Colon (tissue), 2 donors: ENCODE results near the gene PRKAA2.

Source experiments
- FAIRE-seq: peaks from 2 replicates; lab custom pipeline; 2012; peaks lifted over from hg19 to GRCh38; lab: Jason Lieb, UNC
- donor health status: control.
- donor health status: control.

The PRKAA2 gene

DNA sequence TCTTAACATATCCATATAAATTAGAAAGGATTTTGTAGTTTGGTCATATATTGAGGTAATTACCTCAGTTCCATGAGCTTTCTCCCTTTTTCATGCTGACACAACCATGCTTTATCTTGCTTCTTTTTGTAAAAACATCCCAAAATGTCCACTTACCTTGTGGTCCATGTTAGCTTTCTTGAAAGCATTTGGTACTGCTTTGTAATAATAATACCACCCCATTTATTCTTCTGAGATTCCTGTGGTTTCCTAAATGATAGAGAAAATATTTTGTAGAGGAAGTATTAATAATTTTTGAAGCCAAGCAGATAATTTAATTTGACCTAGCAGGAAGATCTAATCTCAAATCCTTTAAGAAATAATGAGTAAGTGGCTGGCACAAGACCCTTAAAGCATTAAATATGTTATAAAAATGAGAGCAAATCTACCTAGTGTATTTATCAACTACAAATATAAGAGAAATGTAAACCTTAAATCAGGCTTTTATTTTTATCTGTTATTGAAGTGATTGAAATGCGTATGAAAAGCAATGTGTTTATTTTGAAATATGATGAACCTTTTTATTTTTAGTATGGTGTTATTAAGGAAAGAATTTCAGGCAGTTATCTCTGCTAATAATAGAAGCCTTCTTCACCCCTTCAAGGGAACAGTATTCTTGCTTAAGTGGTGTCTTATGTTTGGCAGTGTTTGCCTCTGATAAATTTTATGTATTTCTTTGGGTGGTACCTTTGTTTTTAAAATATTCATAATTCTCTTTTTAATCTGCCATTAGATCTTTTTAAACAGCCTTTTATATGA is 9.2 kb downstream of the PRKAA2 start:
- FAIRE-seq, result no peak

DNA sequence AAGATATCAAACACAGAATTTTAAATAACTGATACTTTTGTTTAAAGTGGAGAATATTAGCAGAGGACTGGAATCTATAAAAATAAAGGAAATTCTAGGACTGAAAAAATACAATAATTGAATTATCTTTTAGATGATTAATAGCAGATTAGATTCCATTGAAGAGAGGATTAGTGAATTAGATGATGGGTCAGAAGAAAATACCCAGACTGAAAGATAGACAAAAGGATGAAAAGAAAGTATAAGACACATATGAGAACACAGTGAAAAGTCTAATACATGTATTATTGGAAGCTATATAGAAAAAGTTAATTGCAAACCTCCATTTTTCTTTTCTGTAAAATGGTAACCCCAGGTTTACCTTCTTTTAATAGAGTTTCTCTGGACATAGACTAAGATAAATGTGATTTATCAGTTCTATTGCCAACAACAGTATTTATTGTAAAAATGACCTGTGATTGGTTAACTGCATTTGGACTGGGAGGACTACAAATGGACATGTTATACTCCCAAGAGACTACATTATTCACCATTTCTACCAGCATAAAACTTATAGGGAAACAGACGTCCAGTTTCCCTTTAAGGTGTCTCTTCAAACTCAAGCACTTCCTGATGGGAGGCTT is 11.0 kb downstream of the PRKAA2 start:
- no peak for FAIRE-seq

DNA sequence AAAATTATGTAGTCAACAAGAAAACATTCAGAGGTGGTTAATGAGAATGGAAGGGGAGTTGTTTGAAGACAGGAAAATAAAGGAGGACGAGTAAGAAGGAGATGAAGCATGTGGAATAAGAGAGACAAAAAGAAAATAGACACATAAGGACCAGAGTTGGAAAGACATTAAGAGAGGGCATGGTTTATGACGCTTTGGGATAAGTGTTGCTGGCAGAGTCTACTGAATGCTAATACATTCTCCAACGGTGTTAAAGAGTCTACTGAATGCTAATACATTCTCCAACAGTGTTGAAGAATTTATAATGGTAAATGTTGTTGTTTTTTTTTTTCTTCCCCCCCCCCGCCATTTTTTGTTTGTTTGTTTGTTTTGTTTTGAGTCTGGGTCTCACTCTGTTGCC is 13.1 kb downstream of the PRKAA2 start:
- FAIRE-seq, result no peak

DNA sequence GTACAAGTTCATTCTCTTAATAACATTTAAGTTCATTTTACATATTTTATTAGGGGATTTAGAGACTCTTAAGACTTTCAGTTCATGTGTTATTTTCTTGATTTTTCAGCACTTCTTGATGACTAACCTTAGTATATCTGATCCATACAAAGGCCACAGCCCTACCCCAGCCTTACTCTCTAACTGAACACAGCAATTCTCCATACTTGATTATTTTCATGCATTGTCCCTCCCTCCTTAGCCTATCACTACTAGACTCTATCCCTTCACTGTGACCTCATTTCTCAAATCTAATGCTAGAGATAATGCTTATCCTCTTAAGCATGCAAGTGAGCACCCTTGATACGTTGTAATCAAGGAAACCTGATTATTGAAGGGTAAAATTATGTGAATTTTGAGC is 15.2 kb downstream of the PRKAA2 start:
- FAIRE-seq, result no peak

DNA sequence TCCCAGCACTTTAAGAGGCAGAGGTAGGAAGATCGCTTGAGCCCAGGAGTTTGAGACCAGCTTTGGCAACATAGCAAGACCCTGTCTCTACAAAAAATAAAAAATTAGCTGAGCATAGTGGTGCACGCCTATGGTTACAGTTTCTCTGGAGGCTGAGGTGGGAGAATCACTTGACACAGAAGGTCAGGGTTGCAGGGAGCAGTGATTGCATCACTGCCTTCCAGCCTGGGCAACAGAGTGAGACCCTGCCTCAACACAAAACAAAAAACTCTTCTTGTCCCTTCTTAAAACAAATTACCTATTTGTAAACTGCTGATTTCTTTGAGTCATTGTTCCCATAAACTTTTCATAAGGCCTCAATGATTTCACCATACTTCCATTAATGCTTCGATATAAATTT is 18.7 kb downstream of the PRKAA2 start:
- no peak for FAIRE-seq

DNA sequence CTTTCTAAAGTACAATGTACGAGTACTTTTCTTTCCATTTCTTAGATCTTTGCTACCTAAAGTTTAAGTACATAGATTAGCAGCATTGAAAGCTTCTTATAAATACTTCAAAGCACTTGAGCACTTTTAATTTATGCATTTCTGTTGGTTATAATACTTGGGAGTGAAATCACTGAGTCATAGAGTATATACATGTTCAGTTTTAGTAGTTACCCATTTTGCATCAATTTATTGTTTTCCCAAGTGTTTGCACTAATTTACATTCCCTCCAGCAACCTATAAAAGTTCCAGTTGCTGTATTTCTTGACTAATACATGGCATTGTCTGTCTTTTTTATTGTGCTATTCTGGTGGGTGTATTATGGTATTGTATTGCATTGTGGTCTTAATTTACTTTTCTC is 20.3 kb downstream of the PRKAA2 start:
- no peak for FAIRE-seq

DNA sequence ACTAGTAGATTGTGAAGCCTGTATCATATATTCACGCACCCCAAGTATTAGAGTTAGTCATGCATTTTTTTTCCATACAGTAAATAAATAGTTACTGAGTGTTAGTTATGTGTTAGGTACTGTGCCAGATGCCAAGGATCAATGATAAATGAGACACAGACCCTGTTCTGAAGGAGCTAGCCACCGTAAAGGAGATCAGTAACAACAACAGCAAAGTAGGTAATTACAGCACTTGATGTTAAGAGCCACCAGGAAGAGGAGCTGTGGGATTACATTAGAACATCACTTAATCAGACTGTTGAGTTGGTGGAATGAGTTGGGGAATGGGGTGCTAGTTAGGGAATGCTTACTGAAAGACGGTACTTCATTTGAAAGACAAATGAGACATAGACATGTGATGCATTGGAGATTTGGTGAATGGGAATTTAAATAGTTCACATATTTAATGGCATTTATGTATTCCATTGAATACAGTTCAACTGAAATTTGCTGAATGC is 21.0 kb downstream of the PRKAA2 start:
- FAIRE-seq, result no peak

DNA sequence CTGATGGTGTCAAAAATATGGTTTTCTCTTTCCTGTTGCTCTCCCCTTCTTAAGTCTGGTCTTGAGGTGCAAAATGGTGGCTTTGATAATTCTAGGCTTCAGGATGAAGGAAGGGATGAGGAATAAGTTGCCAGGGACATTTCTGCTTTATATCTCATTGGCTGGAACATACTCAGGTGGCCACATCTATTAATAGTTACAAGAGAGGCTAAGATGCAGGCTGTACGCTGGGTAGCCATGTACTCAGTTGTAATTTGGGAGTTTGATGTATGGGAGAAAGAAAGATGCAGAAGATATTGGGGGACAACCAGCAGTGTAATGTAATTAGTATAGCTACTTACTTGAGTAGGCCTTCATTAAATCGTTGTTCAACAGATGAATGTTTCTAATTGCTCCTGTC is 25.2 kb downstream of the PRKAA2 start:
- FAIRE-seq, result no peak

DNA sequence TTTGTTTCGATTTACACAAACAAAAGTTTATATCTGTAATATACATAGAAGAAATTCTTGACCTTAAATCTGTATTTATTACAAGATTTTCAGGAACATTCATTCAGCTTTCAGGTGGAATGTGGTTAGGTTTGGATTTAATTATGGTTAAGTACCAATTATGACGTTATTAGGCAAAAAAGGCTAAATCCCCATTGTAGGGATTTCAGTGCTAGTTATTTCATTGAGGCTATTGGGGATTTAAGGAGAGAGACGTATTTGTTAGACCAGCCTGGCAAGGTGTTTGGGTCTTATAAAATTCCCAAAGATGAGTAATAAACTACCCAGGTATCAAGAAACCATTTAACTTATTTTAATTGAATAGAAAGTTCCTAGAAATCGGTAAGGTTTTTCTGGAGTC is 26.0 kb downstream of the PRKAA2 start:
- no peak for FAIRE-seq

DNA sequence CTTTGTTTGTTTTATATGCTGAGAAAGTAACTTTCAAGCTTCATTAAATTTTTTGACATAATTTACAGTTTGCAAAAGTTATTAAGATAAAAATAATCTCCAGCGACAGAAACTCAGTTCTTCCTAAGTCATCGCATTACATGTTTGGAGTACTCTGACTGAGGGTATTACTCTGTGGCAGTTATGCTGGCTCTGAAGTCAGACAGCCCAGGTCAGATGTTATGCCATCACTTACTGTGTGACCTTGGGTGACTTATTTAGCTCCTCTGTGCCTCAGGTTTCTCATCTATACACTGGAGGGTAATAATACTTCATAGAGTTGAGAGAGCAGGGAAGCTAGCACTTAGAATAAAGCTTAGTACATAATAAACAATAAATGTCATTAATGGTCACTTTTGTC is 26.4 kb downstream of the PRKAA2 start:
- FAIRE-seq, result no peak

DNA sequence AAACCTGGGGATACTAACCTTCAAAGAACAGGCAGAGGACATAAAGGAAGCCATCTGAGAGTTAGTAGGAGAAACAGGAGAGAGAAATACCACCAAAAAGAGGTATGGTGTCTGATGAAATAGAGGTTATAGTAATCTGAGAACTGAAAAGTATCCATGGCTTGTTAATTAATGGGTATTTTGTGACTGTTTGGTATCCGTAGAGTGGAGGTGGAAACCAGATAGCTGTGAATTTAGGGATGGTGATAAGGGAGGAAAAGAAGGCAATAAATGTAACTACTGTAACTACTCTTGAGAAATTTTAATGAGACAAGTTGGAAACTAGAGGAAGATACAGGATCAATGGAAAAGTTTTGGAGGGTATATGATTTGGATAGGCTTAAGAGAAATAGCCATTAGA is 27.5 kb downstream of the PRKAA2 start:
- FAIRE-seq, result no peak

DNA sequence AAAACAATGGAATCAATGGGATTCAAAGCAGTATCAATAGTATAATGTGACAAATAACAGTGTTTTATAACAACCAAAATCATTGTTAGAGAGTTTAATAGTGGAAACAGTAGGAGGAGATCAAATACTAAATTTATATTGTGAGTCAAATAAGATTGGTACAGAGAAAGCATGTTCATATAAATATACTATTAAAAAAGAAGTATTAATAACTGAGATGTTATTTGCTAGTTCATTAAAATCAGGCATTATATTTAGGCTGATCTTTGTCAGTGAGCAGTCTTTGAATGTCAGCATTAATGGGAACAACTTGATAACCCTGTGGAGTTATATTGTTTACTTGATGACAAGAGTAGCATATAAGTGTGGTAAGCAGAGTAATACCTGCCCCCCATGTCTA is 30.6 kb downstream of the PRKAA2 start:
- no peak for FAIRE-seq

DNA sequence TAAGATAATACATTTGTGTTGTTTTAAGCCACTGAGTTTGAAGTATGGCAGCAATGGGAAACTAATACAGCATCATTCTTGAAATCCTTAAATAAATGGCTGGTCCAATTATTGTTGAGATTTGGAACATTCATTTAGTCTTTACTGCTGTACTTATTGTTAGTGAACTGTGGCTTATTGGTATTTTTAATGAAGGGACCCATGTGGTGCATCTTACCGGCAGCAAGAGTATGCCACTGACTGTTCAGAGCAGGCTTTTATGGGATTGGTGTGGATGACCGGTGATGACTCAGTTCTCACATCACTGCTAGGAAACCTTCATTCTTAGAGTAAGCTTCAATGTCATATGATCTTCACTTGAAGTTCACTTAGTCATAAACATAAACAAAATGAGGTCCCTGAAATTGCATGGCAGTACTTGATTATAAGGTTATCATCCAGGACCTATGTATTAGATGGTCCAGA is 31.5 kb downstream of the PRKAA2 start:
- no peak for FAIRE-seq

DNA sequence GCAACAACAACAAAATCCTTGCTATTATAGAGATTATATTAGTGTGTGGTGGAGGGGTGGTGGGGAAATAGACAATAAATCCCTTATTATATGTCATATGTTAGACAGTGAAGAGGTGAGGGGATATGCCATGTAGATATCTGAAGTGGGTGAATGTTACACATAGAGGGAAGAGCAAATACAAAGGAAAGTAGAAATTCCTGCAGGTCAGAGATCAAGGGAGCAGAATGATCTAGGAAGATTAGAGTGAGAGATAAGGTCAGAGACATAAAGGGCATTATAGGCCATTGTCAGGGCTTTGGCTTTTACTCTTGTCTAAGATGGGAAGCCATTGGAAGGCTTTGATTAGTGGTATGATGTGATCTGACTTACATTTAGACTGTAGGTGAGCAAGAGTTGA is 38.5 kb downstream of the PRKAA2 start:
- FAIRE-seq, result no peak

DNA sequence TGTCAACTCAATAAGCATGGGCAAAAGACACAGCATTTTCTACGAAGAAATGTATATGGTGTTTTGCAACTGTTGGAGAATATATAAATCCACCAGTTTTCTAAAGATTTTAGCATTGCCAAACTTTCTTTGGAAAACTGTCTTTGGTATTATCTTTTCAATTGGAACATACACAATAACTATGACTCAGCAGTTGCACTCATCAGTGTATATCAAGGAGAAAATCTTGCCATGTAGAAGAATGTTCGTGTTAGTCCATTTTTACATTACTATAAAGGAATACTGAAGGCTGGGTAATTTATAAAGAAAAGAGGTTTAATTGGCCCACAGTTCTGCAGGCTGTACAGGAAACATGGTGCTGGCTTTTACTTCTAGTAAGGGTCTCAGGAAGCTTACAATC is 41.1 kb downstream of the PRKAA2 start:
- FAIRE-seq, result no peak

DNA sequence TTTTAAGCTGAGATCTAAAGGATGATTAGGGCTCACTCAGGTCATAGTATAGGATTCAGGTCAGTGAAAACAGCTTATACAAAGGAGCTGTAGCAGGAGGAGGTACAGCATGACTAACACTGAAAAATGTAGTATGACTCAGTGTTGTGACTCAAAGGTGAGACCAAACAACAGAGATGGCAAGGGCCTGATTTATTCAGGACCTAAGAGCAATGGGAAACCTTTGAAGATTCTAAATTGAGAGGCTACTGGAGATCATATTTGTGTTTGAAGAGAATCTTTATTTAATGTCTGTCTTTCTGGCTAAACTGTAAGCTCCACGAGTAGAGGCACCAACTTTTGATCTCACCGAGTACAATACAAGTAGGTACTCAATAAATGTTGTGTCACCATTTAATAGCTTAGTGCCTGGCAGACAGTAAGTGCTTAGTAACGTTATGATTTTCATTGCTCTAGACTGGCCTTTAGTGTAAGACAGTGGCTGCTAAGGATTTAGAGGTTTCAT is 43.5 kb downstream of the PRKAA2 start:
- no peak for FAIRE-seq

DNA sequence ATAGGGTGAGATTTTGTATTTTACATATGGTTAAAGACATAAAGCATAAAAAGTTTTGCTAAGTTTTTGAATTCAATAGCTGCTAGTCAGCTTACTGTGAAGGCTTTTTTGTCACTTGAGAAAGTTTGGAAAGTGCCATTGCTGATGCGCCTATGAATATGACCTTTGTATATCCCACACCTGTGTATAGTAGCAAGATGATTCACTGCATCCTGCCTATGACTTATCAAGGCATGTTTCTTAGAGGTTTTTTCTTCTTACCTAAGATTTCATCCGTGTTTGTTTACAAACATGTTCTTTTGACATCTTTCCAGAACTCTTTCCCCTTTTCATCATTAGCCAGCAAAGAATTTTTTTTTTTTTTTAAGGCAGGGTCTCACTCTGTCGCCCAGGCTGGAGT is 51.5 kb downstream of the PRKAA2 start:
- no peak for FAIRE-seq

DNA sequence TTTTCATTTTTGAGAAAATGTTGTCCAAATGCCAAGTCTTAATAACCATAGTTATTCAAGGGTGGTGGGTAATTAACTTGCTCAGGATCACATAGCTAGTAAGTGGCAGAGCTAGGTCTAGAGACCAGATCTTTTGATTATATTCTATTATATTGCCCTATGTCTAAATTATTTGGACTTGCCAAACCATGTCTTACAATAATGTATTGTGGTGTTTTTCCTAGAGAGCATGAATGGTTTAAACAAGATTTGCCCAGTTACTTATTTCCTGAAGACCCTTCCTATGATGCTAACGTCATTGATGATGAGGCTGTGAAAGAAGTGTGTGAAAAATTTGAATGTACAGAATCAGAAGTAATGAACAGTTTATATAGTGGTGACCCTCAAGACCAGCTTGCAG is 58.6 kb downstream of the PRKAA2 start:
- no peak for FAIRE-seq

DNA sequence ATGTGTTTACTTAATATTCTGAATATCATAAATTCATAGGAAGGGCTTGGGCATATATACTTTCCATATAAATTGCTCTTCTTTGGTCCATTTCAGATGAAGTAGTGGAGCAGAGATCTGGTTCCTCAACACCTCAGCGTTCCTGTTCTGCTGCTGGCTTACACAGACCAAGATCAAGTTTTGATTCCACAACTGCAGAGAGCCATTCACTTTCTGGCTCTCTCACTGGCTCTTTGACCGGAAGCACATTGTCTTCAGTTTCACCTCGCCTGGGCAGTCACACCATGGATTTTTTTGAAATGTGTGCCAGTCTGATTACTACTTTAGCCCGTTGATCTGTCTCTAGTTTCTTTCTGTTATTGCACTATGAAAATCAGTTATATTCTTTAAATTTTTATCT is 62.3 kb downstream of the PRKAA2 start:
- FAIRE-seq, result no peak

DNA sequence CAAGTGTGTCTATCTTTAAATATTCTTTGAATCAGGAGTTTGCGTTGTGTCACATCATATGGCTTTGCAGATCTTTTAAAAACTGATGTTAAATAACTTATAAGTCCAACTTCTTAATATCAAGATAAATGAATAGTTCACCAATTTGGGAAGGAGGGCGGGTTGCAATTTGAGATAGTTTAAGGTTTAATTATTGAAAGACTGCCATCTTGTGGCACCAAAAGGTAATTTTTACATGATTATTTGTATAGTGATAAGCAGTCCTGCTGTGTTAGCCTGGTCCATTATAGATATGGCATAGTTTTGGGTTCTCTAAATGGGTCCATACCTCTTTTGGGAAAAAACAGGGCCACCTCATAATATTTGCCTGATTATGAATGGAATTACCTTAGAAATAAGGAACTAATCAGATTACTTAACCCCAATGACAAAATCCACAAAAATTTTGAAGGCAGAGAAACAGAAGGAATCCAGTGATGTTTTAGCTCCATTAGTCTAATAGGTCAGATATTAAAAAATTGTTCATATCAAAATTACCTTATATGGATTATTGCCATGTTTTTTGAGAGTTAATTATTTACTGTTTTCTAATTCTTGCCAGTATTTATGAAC is 64.3 kb downstream of the PRKAA2 start:
- peak; percentile 36 for FAIRE-seq

DNA sequence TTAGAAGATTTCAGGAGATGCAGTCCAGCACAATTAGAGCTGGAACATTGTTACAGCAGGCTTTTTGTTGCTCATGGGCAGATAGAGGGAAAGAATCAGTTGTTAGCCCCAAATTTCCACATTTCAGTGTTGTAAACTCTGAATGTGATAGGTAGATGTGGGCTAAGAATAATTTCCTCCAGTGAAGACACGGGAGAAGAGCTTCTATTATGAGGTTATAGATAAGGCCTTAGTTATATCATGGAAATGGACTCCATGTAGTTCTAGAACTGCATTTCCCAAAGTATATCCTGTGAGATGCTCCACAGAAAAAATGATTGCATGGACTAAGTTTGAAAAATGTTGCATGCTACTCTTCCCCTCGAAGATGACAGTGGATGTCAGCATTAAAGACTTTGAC is 64.9 kb downstream of the PRKAA2 start:
- no peak for FAIRE-seq

DNA sequence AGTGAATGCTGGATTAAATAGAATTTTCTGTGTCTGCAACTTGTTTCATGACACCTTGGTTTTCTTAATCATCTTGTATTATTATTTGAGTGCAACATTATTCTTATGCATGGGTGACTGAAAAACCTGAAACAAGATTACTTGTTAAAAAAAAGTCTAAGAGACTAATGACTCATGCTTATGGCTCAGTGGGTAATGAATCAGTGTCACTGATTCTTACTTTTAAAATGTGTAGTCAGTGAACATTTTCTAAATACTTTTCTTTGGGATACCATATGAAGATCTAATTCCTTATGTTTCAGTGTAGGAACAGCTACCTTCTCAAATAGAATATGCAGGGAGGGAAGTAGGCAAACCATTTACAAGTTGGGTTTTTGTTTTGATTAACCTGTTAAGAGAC is 65.5 kb downstream of the PRKAA2 start:
- FAIRE-seq, result no peak

DNA sequence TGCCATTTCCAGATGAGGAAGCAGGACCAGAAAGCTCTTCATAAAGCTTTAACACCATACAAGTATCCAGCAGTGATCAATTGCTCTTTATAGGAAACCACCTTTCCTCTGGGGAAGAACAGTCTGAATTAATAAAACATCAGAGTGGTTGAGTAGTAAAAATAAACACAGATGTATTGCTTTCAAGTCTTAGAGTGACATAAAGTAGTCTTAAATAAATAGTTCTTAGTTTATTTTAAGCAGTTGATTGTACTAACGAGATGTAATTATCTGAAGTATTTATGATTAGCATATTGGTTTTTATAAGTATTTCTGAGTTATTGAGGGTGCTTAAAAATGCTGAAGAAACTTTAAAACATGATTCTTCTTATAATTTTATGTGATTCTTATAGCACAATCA is 67.0 kb downstream of the PRKAA2 start:
- no peak for FAIRE-seq
